Mesenchymal stem cell (in vitro differentiated cells and primary cell): ENCODE data around the gene OPCML.

Experiments
- DNase-seq: peaks from one replicate; pipeline ENCODE4 v3.0.0-alpha.2; 2013
- H2AFZ ChIP-seq: one replicate; pipeline ENCODE4 v1.6.1; 2013; ENCODE audit warnings: low read depth, mild to moderate bottlenecking, control low read depth, inconsistent platforms, low read length, moderate library complexity
- H2AK5ac ChIP-seq: 2 replicates; pipeline ENCODE4 v1.6.1; 2013; ENCODE audit warnings: low read length, moderate library complexity, mild to moderate bottlenecking, inconsistent platforms; ENCODE audit not compliant: severe bottlenecking
- H2BK120ac ChIP-seq: one replicate; pipeline ENCODE4 v1.6.1; 2013; ENCODE audit warnings: low read depth, mild to moderate bottlenecking, inconsistent platforms, low read length, moderate library complexity
- H2BK12ac ChIP-seq, 2 experiments: one replicate each; pipeline ENCODE4 v1.6.1; 2013; ENCODE audit warnings: inconsistent platforms in 2 of 2, low read length in 2 of 2, mild to moderate bottlenecking in 2 of 2, moderate library complexity in 2 of 2, control low read depth in 1 of 2
- H2BK15ac ChIP-seq: one replicate; pipeline ENCODE4 v1.6.1; 2013; ENCODE audit warnings: mild to moderate bottlenecking, low read depth, inconsistent platforms; ENCODE audit not compliant: poor library complexity, severe bottlenecking
- H2BK5ac ChIP-seq: 2 replicates; pipeline ENCODE4 v1.6.1; 2013; ENCODE audit warnings: low read depth, mild to moderate bottlenecking, low read length, control low read depth, inconsistent platforms; ENCODE audit not compliant: poor library complexity, severe bottlenecking
- H3K14ac ChIP-seq, 2 experiments: one replicate each; pipeline ENCODE4 v1.6.1; 2013; ENCODE audit warnings: inconsistent platforms in 2 of 2, low read length in 2 of 2, control low read depth in 1 of 2, mild to moderate bottlenecking in 1 of 2, moderate library complexity in 1 of 2
- H3K18ac ChIP-seq, 2 experiments: one replicate each; pipeline ENCODE4 v1.6.1; 2013; ENCODE audit warnings: inconsistent platforms in 2 of 2, low read length in 2 of 2, control low read depth in 1 of 2, low read depth in 1 of 2, mild to moderate bottlenecking in 1 of 2
- H3K23ac ChIP-seq, 2 experiments: one replicate each; pipeline ENCODE4 v1.6.1; 2013; ENCODE audit warnings: inconsistent platforms in 2 of 2, low read length in 2 of 2, mild to moderate bottlenecking in 2 of 2, moderate library complexity in 2 of 2, control low read depth in 1 of 2
- H3K27ac ChIP-seq: 2 replicates; pipeline ENCODE4 v1.5.1; 2013; ENCODE audit warnings: mild to moderate bottlenecking, moderate library complexity, low read length, control low read depth, inconsistent platforms; ENCODE audit not compliant: poor library complexity, severe bottlenecking
- H3K27me3 ChIP-seq, 2 experiments: 2 replicates each; pipeline versions ENCODE4 v1.6.1 to v1.7.0; 2013; ENCODE audit warnings: low read length in 2 of 2, mild to moderate bottlenecking in 2 of 2, moderate library complexity in 2 of 2, control low read depth in 1 of 2, inconsistent platforms in 1 of 2; ENCODE audit not compliant: control insufficient read depth in 1 of 2, insufficient read depth in 1 of 2
- H3K36me3 ChIP-seq, 2 experiments: 2 replicates each; pipeline versions ENCODE4 v1.6.1 to v1.7.0; 2013; ENCODE audit warnings: low read length in 2 of 2, control low read depth in 1 of 2, inconsistent platforms in 1 of 2, low read depth in 1 of 2, mild to moderate bottlenecking in 1 of 2; ENCODE audit not compliant: insufficient read depth in 2 of 2, control insufficient read depth in 1 of 2
- H3K4ac ChIP-seq, 2 experiments: one replicate each; pipeline ENCODE4 v1.6.1; 2013; ENCODE audit warnings: inconsistent platforms in 2 of 2, low read length in 2 of 2, mild to moderate bottlenecking in 2 of 2, moderate library complexity in 2 of 2, control low read depth in 1 of 2, low read depth in 1 of 2
- H3K4me1 ChIP-seq: 2 replicates; pipeline ENCODE4 v1.6.1; 2013; ENCODE audit warnings: low read depth, low read length, control low read depth; ENCODE audit not compliant: control insufficient read depth, insufficient read depth
- H3K4me2 ChIP-seq: 2 replicates; pipeline ENCODE4 v1.6.1; 2013; ENCODE audit warnings: low read length, mild to moderate bottlenecking, inconsistent platforms; ENCODE audit not compliant: poor library complexity, severe bottlenecking
- H3K4me3 ChIP-seq, 2 experiments: 2 replicates each; pipeline versions ENCODE4 v1.5.1 to v1.7.0; 2013; ENCODE audit warnings: low read length in 2 of 2, mild to moderate bottlenecking in 2 of 2, control low read depth in 1 of 2, low read depth in 1 of 2; ENCODE audit not compliant: insufficient read depth in 1 of 2
- H3K79me1 ChIP-seq: replicated peaks from 2 replicates; pipeline ENCODE4 v1.6.1; 2013; ENCODE audit warnings: mild to moderate bottlenecking, control low read depth, low read length, inconsistent platforms; ENCODE audit not compliant: poor library complexity, severe bottlenecking
- H3K9ac ChIP-seq: 2 replicates; pipeline ENCODE4 v1.7.0; 2013; ENCODE audit warnings: mild to moderate bottlenecking, low read length, moderate library complexity
- H3K9me3 ChIP-seq: 2 replicates; pipeline ENCODE4 v1.7.0; 2013; ENCODE audit warnings: mild to moderate bottlenecking, low read length; ENCODE audit not compliant: control insufficient read depth
- H4K8ac ChIP-seq: one replicate; pipeline ENCODE4 v1.6.1; 2013; ENCODE audit warnings: inconsistent platforms, mild to moderate bottlenecking, low read length, moderate library complexity
- H4K91ac ChIP-seq: one replicate; pipeline ENCODE4 v1.6.1; 2013; ENCODE audit warnings: mild to moderate bottlenecking, low read length, inconsistent platforms
- WGBS: methylation state at CpG from one replicate; pipeline ENCODE4 v1.1.7; 2013; ENCODE audit warnings: mixed read lengths; 5-methylcytosine and 5-hydroxymethylcytosine counted together

Gene OPCML

DNA sequence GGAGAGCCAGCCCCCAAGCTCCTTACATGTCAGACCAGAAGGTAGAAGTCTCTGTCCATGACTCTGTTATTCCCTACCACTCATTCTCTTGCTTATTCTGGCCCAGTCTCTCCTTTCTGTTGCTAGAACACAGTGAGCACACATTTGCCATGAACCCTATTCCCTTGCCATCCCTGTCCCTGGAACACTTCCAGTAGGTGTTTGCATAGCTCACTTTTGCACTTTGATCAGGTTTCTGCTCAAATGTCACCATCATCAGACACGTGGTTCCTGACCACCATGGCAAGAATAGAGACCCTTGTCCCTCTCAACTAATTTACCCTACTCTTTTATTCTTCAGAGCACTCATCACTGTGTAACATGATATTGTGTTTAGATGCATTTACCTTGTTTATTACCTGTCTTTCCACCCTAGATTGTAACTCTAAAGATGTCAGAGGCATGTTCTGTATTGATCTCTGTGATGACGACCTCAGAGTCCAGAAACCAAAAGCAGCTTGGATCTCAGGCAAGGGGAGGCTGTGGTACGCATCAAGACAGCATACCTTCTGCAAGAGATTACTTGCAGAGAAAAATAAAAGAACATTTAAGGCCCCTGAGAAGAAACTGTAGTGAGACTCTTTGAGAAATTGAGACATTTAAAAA lies 606.4 kb downstream of the OPCML start:
- no peak for DNase-seq
- no peak overlapping the region for H2BK120ac ChIP-seq
- H3K27me3 ChIP-seq: peaks cover 0 to under 1% of the 10 kb centered on the region in 2 experiments
- WGBS: 66% methylated on average over 3 of the region's 3 CpGs
- no peak overlapping the region for H2AFZ ChIP-seq
- no peak overlapping the region for H3K14ac ChIP-seq
- H4K8ac ChIP-seq: no peak overlapping the region
- no peak overlapping the region for H3K9ac ChIP-seq
- H3K4me1 ChIP-seq: no peaks in the 10 kb centered on the region
- no peak overlapping the region for H3K18ac ChIP-seq
- no peak overlapping the region for H2BK15ac ChIP-seq
- no peak overlapping the region for H3K4ac ChIP-seq
- no peak overlapping the region for H3K23ac ChIP-seq
- H2AK5ac ChIP-seq: no peak overlapping the region
- H3K27ac ChIP-seq: no peak overlapping the region
- H4K91ac ChIP-seq: peak overlapping the region; percentile 27
- no peak overlapping the region for H3K4me2 ChIP-seq
- no peaks in the 10 kb centered on the region for H3K79me1 ChIP-seq
- no peak overlapping the region for H2BK12ac ChIP-seq
- no peaks in the 10 kb centered on the region for H3K36me3 ChIP-seq
- H3K9me3 ChIP-seq: peaks cover 4% of the 10 kb centered on the region
- no peak overlapping the region for H3K4me3 ChIP-seq
- H2BK5ac ChIP-seq: no peak overlapping the region

GRCh38 chr11:132921597-132921996 lies 610.7 kb downstream of the OPCML start:
- H3K18ac ChIP-seq: no peak overlapping the region

GRCh38 chr11:132920451-132921096 lies 611.7 kb downstream of the OPCML start:
- Histone ChIP-seq H3K14ac (no peak overlapping the region), H2AFZ (no peak overlapping the region), H3K27me3 (peaks cover 0 to 4% of the 10 kb centered on the region in 2 experiments), H3K79me1 (no peaks in the 10 kb centered on the region), H3K18ac (no peak overlapping the region), H3K4me1 (no peaks in the 10 kb centered on the region), H3K4ac (no peak overlapping the region), H2BK120ac (no peak overlapping the region), H4K8ac (no peak overlapping the region), H4K91ac (no peak overlapping the region), H3K9me3 (no peaks in the 10 kb centered on the region), H2AK5ac (no peak overlapping the region), H2BK5ac (no peak overlapping the region), H3K23ac (no peak overlapping the region), H3K9ac (no peak overlapping the region), H3K36me3 (no peaks in the 10 kb centered on the region), H3K27ac (no peak overlapping the region), H2BK12ac (no peak overlapping the region), H3K4me3 (no peak overlapping the region), H3K4me2 (no peak overlapping the region), H2BK15ac (no peak overlapping the region)
- no peak for DNase-seq
- WGBS: 82% methylated on average over 15 of the region's 20 CpGs

More at GRCh38 chr11:132921597-132921996, 610.7 kb downstream of the OPCML start:
- H2BK15ac ChIP-seq: no peak overlapping the region
- H3K27me3 ChIP-seq: peaks cover 0 to 4% of the 10 kb centered on the region in 2 experiments
- H2BK120ac ChIP-seq: no peak overlapping the region
- H4K91ac ChIP-seq: no peak overlapping the region
- no peaks in the 10 kb centered on the region for H3K4me1 ChIP-seq
- H3K4me2 ChIP-seq: no peak overlapping the region
- H3K36me3 ChIP-seq: no peaks in the 10 kb centered on the region
- no peaks in the 10 kb centered on the region for H3K9me3 ChIP-seq
- H3K4me3 ChIP-seq: no peak overlapping the region
- no peak overlapping the region for H2AK5ac ChIP-seq
- no peak overlapping the region for H3K9ac ChIP-seq
- DNase-seq: no peak
- 98% methylated on average over 6 of the region's 6 CpGs for WGBS
- no peak overlapping the region for H3K23ac ChIP-seq
- H3K27ac ChIP-seq: no peak overlapping the region
- no peak overlapping the region for H2BK12ac ChIP-seq
- no peak overlapping the region for H3K4ac ChIP-seq
- no peaks in the 10 kb centered on the region for H3K79me1 ChIP-seq
- no peak overlapping the region for H3K14ac ChIP-seq
- no peak overlapping the region for H2AFZ ChIP-seq
- H2BK5ac ChIP-seq: no peak overlapping the region
- H4K8ac ChIP-seq: no peak overlapping the region

DNA sequence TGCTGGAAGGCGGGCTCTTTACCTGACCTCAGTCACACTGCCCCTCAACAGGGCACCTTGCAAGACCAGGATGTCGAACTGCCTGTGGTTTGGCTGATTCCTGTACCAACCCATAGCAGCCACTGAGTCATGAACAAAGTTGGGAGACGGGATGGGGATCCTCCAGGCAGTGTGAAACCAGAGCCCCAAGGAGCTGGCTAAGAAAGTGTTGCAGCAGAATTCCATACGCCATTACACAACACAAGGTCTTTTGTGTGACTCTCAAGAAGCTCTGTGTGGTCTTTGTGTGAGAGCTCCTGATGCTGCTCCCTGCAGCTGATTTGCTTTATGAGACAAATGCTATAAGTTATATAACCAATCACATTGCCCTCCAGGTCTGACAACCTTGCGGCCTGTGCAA lies 617.7 kb downstream of the OPCML start:
- Histone ChIP-seq H3K9ac (no peak overlapping the region), H3K4me1 (no peaks in the 10 kb centered on the region), H4K8ac (no peak overlapping the region), H3K9me3 (no peaks in the 10 kb centered on the region), H3K79me1 (no peaks in the 10 kb centered on the region), H3K4me2 (no peak overlapping the region), H2AK5ac (no peak overlapping the region), H2BK12ac (no peak overlapping the region), H3K4ac (no peak overlapping the region), H3K4me3 (no peak overlapping the region), H2BK120ac (no peak overlapping the region), H3K23ac (peak overlapping the region in 1 of 2 experiments; percentile 63), H2AFZ (no peak overlapping the region), H3K27me3 (no peaks in the 10 kb centered on the region), H3K36me3 (no peaks in the 10 kb centered on the region), H2BK5ac (no peak overlapping the region), H3K27ac (no peak overlapping the region), H2BK15ac (no peak overlapping the region), H3K14ac (no peak overlapping the region), H3K18ac (no peak overlapping the region), H4K91ac (peak overlapping the region; percentile 48)
- DNase-seq: no peak
- WGBS: 80% methylated on average over 4 of the region's 5 CpGs
